ENCODE data around the gene KCP. TPM values are rescaled to one million over a fixed set of nuclear protein-coding genes. Genes with fewer than 3 reads are reported as not detected.
A peak's percentile ranks its signal among the peaks of the same experiment; 100 is the strongest.

KCP gene
- total and polyA plus RNA-seq, 2 of the 13 experiments (the other 11 are each of a cell fraction or from before 2014, with no cell fraction given): 0.37 to 1.0 TPM

GRCh38 chr7:128849804-128850490 is 60.6 kb downstream of the KCP start:
- DNase-seq (ENCODE audit: low spot score) (no peak), FAIRE-seq (no peak), ATAC-seq (peak; percentile 17; the same call in 2 of the 3 replicates)
- intact Hi-C loops (cut with micrococcal nuclease; ENCODE audit: unreplicated experiment): no loop called here
- Histone ChIP-seq H3K4me1 (ENCODE audit: insufficient read depth, low read length) (0 out of 2 replicates have a peak, but pooled peaks cover under 1% of the 10 kb centered on the region), H4K20me1 (ENCODE audit: insufficient read depth, low read length) (no peaks in the 10 kb centered on the region), H3K79me2 (ENCODE audit: insufficient read depth, low read length) (no peaks in the 10 kb centered on the region), H3K9ac (ENCODE audit: insufficient read depth, low read depth, low read length) (no peak overlapping the region), H3K4me2 (ENCODE audit: low read depth, low read length) (no peak overlapping the region), H3K9me3 (ENCODE audit: low read length) (no peaks in the 10 kb centered on the region), H2AFZ (ENCODE audit: low read length) (no peak overlapping the region), H3K4me3 (replicated peaks in 1 of 3; ENCODE audit: insufficient read depth in 1 of 3, low read depth in 2 of 3, low read length in 3 of 3) (no peak overlapping the region), H3K27me3 (ENCODE audit: control insufficient read depth in 1 of 2, insufficient read depth in 2 of 2, low read length in 2 of 2) (peaks cover 13 to 47% of the 10 kb centered on the region in 2 experiments; a peak in 4 of 5 replicates), H3K27ac (ENCODE audit: extremely low read length, insufficient read depth, low read length) (no peak overlapping the region), H3K36me3 (replicated peaks in 1 of 2; ENCODE audit: control insufficient read depth in 1 of 2, insufficient read depth in 2 of 2, low read length in 2 of 2) (no peaks in the 10 kb centered on the region)
- 48% methylated on average over 17 of the region's 18 CpGs for WGBS (ENCODE audit: low lambda C conversion rate)
- no TSS peak for BruUV-seq (replicated peaks)
- ChIA-PET CTCF (ENCODE audit: low intra/inter-chr PET ratio, low total read pairs) (no interaction called here), POLR2A (no interaction called here)
- in situ Hi-C loops (cut with HindIII; ENCODE audit: extremely low pct_ligation_motif_present, low pct_unique_long_range_greater_than_20kb): no loop called here
- TF ChIP-seq, protein P1, sequence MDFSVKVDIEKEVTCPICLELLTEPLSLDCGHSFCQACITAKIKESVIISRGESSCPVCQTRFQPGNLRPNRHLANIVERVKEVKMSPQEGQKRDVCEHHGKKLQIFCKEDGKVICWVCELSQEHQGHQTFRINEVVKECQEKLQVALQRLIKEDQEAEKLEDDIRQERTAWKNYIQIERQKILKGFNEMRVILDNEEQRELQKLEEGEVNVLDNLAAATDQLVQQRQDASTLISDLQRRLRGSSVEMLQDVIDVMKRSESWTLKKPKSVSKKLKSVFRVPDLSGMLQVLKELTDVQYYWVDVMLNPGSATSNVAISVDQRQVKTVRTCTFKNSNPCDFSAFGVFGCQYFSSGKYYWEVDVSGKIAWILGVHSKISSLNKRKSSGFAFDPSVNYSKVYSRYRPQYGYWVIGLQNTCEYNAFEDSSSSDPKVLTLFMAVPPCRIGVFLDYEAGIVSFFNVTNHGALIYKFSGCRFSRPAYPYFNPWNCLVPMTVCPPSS (IDR thresholded peaks at IDR 0.05): no peak
- TF ChIP-seq TOE1 (CRISPR knock-in tag; IDR thresholded peaks at IDR 0.05): no peak
- TF ChIP-seq FOXA1 (IDR thresholded peaks at IDR 0.05): no peak
- TF ChIP-seq FOXA1 (CRISPR knock-in tag; IDR thresholded peaks at IDR 0.05): no peak
- TF ChIP-seq ZNF326 (CRISPR knock-in tag; IDR thresholded peaks at IDR 0.05; ENCODE audit: borderline replicate concordance): no peak
- TF ChIP-seq ZFP36L1 (CRISPR knock-in tag; IDR thresholded peaks at IDR 0.05): no peak
- no peak for TF ChIP-seq FOXJ3 (CRISPR knock-in tag; IDR thresholded peaks at IDR 0.05; ENCODE audit: borderline replicate concordance)
- TF ChIP-seq EEA1 (CRISPR knock-in tag; IDR thresholded peaks at IDR 0.05; ENCODE audit: borderline replicate concordance): no peak
- TF ChIP-seq ZXDC (CRISPR knock-in tag; IDR thresholded peaks at IDR 0.05): no peak
- no peak for TF ChIP-seq YEATS2 (CRISPR knock-in tag; IDR thresholded peaks at IDR 0.05; ENCODE audit: borderline replicate concordance)
- no peak for TF ChIP-seq ZBTB39 (CRISPR knock-in tag; IDR thresholded peaks at IDR 0.05)
- no peak for TF ChIP-seq ZNF367 (CRISPR knock-in tag; IDR thresholded peaks at IDR 0.05; ENCODE audit: borderline replicate concordance)
- no peak for TF ChIP-seq ZNF788 (CRISPR knock-in tag; IDR thresholded peaks at IDR 0.05; ENCODE audit: borderline replicate concordance)
